Esophagus muscularis mucosa (tissue), 3 donors: ENCODE results near the gene DTYMK.

Experiments
- CTCF ChIP-seq, 3 experiments: fragments of 200-600 bp in 2 of 3; fragments of 450-650 bp in 1 of 3; sonication (generic) in 2 of 3; IDR thresholded peaks; one replicate each; pipeline ENCODE4 v1.5.1; 2017 to 2019; ENCODE audit warnings: antibody characterized with exemption in 3 of 3, mild to moderate bottlenecking in 2 of 3, moderate library complexity in 1 of 3
- POLR2A ChIP-seq: fragments of 450-650 bp; IDR thresholded peaks from one replicate; pipeline ENCODE4 v1.6.1; 2017; ENCODE audit warnings: antibody characterized with exemption, moderate library complexity, mild to moderate bottlenecking, low read depth
- POLR2AphosphoS5 ChIP-seq, 2 donors: sonication (generic); formaldehyde crosslinking; IDR thresholded peaks; one replicate each; pipeline ENCODE4 v1.6.1; 2017; ENCODE audit warnings: antibody characterized with exemption in 2 of 2

GRCh38 chr2:241701149-241701398, 14.5 kb upstream of the DTYMK start:
- TF ChIP-seq CTCF (IDR thresholded peaks at IDR 0.05) (peak in 2 of 3 experiments; percentile 52 to 56), POLR2AphosphoS5 (IDR thresholded peaks at IDR 0.05) (no peak), POLR2A (no peak)
